Measurements from ENCODE around the gene STK39.

The STK39 gene

GRCh38 chr2:168032091-168032490, 215.3 kb downstream of the STK39 start:
- Histone ChIP-seq H4K8ac (ENCODE audit: low read depth, low read length) (no peak overlapping the region), H3K79me1 (ENCODE audit: low read length) (no peaks in the 10 kb centered on the region), H3K27ac (ENCODE audit: low read depth, low read length) (no peak overlapping the region), H3K23ac (ENCODE audit: low read length) (no peak overlapping the region), H3K4ac (ENCODE audit: low read depth, low read length) (no peak overlapping the region), H3K4me2 (ENCODE audit: low read length) (no peak overlapping the region), H3K4me3 (ENCODE audit: low read length) (no peak overlapping the region), H3K18ac (ENCODE audit: low read length) (no peak overlapping the region), H3K79me2 (ENCODE audit: control insufficient read depth, insufficient read depth, low read length) (no peaks in the 10 kb centered on the region), H4K5ac (ENCODE audit: low read length) (no peak overlapping the region), H2AK5ac (ENCODE audit: low read length) (no peak overlapping the region), H3K4me1 (ENCODE audit: control insufficient read depth, low read depth, low read length) (no peaks in the 10 kb centered on the region), H3K9ac (ENCODE audit: low read length) (no peak overlapping the region), H3K36me3 (ENCODE audit: control insufficient read depth, insufficient read depth, low read length) (no peaks in the 10 kb centered on the region), H3K56ac (ENCODE audit: low read length) (no peak overlapping the region), H3K27me3 (ENCODE audit: insufficient read depth, low read length, poor library complexity) (no peaks in the 10 kb centered on the region), H2BK120ac (ENCODE audit: low read depth, low read length) (no peak overlapping the region), H2BK5ac (ENCODE audit: low read length) (no peak overlapping the region), H2BK15ac (replicated peaks; ENCODE audit: low read depth) (no peak overlapping the region)
- no peak for DNase-seq
- no CpG with 5 or more reads among the region's 3 CpGs for WGBS (ENCODE audit: extremely low coverage, insufficient coverage, low lambda C conversion rate)

GRCh38 chr2:168030862-168031624, 216.4 kb downstream of the STK39 start:
- Histone ChIP-seq H3K56ac (ENCODE audit: low read length) (no peak overlapping the region), H4K8ac (ENCODE audit: low read depth, low read length) (no peak overlapping the region), H3K4ac (ENCODE audit: low read depth, low read length) (no peak overlapping the region), H2BK5ac (ENCODE audit: low read length) (no peak overlapping the region), H3K4me1 (ENCODE audit: control insufficient read depth, low read depth, low read length) (no peaks in the 10 kb centered on the region), H3K4me3 (ENCODE audit: low read length) (no peak overlapping the region), H2BK120ac (ENCODE audit: low read depth, low read length) (no peak overlapping the region), H3K27me3 (ENCODE audit: insufficient read depth, low read length, poor library complexity) (no peaks in the 10 kb centered on the region), H2AK5ac (ENCODE audit: low read length) (no peak overlapping the region), H2BK15ac (replicated peaks; ENCODE audit: low read depth) (no peak overlapping the region), H3K36me3 (ENCODE audit: control insufficient read depth, insufficient read depth, low read length) (no peaks in the 10 kb centered on the region), H3K79me1 (ENCODE audit: low read length) (no peaks in the 10 kb centered on the region), H4K5ac (ENCODE audit: low read length) (no peak overlapping the region), H3K27ac (ENCODE audit: low read depth, low read length) (no peak overlapping the region), H3K23ac (ENCODE audit: low read length) (no peak overlapping the region), H3K9ac (ENCODE audit: low read length) (no peak overlapping the region), H3K79me2 (ENCODE audit: control insufficient read depth, insufficient read depth, low read length) (no peaks in the 10 kb centered on the region), H3K18ac (ENCODE audit: low read length) (no peak overlapping the region), H3K4me2 (ENCODE audit: low read length) (no peak overlapping the region)
- no CpG with 5 or more reads among the region's 5 CpGs for WGBS (ENCODE audit: extremely low coverage, insufficient coverage, low lambda C conversion rate)
- DNase-seq, result no peak

- DNase-seq, result no peak
- no peak overlapping the region for H3K18ac ChIP-seq (ENCODE audit: low read length)
- no peak overlapping the region for H2BK5ac ChIP-seq (ENCODE audit: low read length)
- no peak overlapping the region for H2BK15ac ChIP-seq (replicated peaks; ENCODE audit: low read depth)
- H3K27ac ChIP-seq (ENCODE audit: low read depth, low read length), result no peak overlapping the region
- no peak overlapping the region for H3K9ac ChIP-seq (ENCODE audit: low read length)
- no peaks in the 10 kb centered on the region for H3K79me1 ChIP-seq (ENCODE audit: low read length)
- H3K23ac ChIP-seq (ENCODE audit: low read length), result no peak overlapping the region
- H3K4ac ChIP-seq (ENCODE audit: low read depth, low read length), result no peak overlapping the region
- H3K79me2 ChIP-seq (ENCODE audit: control insufficient read depth, insufficient read depth, low read length), result no peaks in the 10 kb centered on the region
- H3K4me1 ChIP-seq (ENCODE audit: control insufficient read depth, low read depth, low read length), result no peaks in the 10 kb centered on the region
- no peaks in the 10 kb centered on the region for H3K36me3 ChIP-seq (ENCODE audit: control insufficient read depth, insufficient read depth, low read length)
- WGBS (ENCODE audit: extremely low coverage, insufficient coverage, low lambda C conversion rate), result no CpG with 5 or more reads among the region's 1 CpG
- no peak overlapping the region for H2BK120ac ChIP-seq (ENCODE audit: low read depth, low read length)
- H4K5ac ChIP-seq (ENCODE audit: low read length), result no peak overlapping the region
- H3K4me3 ChIP-seq (ENCODE audit: low read length), result no peak overlapping the region
- H3K4me2 ChIP-seq (ENCODE audit: low read length), result no peak overlapping the region
- H3K27me3 ChIP-seq (ENCODE audit: insufficient read depth, low read length, poor library complexity), result no peaks in the 10 kb centered on the region
- no peak overlapping the region for H3K56ac ChIP-seq (ENCODE audit: low read length)
- no peak overlapping the region for H4K8ac ChIP-seq (ENCODE audit: low read depth, low read length)
- no peak overlapping the region for H2AK5ac ChIP-seq (ENCODE audit: low read length)
Observed at GRCh38 chr2:168029071-168029470, 218.3 kb downstream of the STK39 start.

- Histone ChIP-seq H3K23ac (ENCODE audit: low read length) (no peak overlapping the region), H2BK15ac (replicated peaks; ENCODE audit: low read depth) (no peak overlapping the region), H4K8ac (ENCODE audit: low read depth, low read length) (no peak overlapping the region), H3K4me3 (ENCODE audit: low read length) (no peak overlapping the region), H3K27ac (ENCODE audit: low read depth, low read length) (no peak overlapping the region), H3K9ac (ENCODE audit: low read length) (no peak overlapping the region), H3K4me2 (ENCODE audit: low read length) (no peak overlapping the region), H3K4ac (ENCODE audit: low read depth, low read length) (no peak overlapping the region), H3K36me3 (ENCODE audit: control insufficient read depth, insufficient read depth, low read length) (no peaks in the 10 kb centered on the region), H2BK5ac (ENCODE audit: low read length) (no peak overlapping the region), H4K5ac (ENCODE audit: low read length) (no peak overlapping the region), H3K18ac (ENCODE audit: low read length) (no peak overlapping the region), H3K56ac (ENCODE audit: low read length) (no peak overlapping the region), H2AK5ac (ENCODE audit: low read length) (no peak overlapping the region), H3K79me1 (ENCODE audit: low read length) (no peaks in the 10 kb centered on the region), H3K4me1 (ENCODE audit: control insufficient read depth, low read depth, low read length) (no peaks in the 10 kb centered on the region), H2BK120ac (ENCODE audit: low read depth, low read length) (no peak overlapping the region), H3K79me2 (ENCODE audit: control insufficient read depth, insufficient read depth, low read length) (no peaks in the 10 kb centered on the region), H3K27me3 (ENCODE audit: insufficient read depth, low read length, poor library complexity) (no peaks in the 10 kb centered on the region)
- no peak for DNase-seq
Observed at GRCh38 chr2:168028362-168028761, 219.0 kb downstream of the STK39 start.

- no peak overlapping the region for H3K56ac ChIP-seq (ENCODE audit: low read length)
- no peak overlapping the region for H3K27ac ChIP-seq (ENCODE audit: low read depth, low read length)
- no peak for DNase-seq
- no peaks in the 10 kb centered on the region for H3K27me3 ChIP-seq (ENCODE audit: insufficient read depth, low read length, poor library complexity)
- no peak overlapping the region for H2BK120ac ChIP-seq (ENCODE audit: low read depth, low read length)
- no peak overlapping the region for H2BK15ac ChIP-seq (replicated peaks; ENCODE audit: low read depth)
- H3K4ac ChIP-seq (ENCODE audit: low read depth, low read length), result no peak overlapping the region
- H3K79me2 ChIP-seq (ENCODE audit: control insufficient read depth, insufficient read depth, low read length), result no peaks in the 10 kb centered on the region
- no peaks in the 10 kb centered on the region for H3K4me1 ChIP-seq (ENCODE audit: control insufficient read depth, low read depth, low read length)
- H2BK5ac ChIP-seq (ENCODE audit: low read length), result no peak overlapping the region
- H4K8ac ChIP-seq (ENCODE audit: low read depth, low read length), result no peak overlapping the region
- H3K4me2 ChIP-seq (ENCODE audit: low read length), result no peak overlapping the region
- no peaks in the 10 kb centered on the region for H3K36me3 ChIP-seq (ENCODE audit: control insufficient read depth, insufficient read depth, low read length)
- H3K23ac ChIP-seq (ENCODE audit: low read length), result no peak overlapping the region
- no peak overlapping the region for H3K18ac ChIP-seq (ENCODE audit: low read length)
- no CpG with 5 or more reads among the region's 11 CpGs for WGBS (ENCODE audit: extremely low coverage, insufficient coverage, low lambda C conversion rate)
- H2AK5ac ChIP-seq (ENCODE audit: low read length), result no peak overlapping the region
- H3K4me3 ChIP-seq (ENCODE audit: low read length), result no peak overlapping the region
- H3K9ac ChIP-seq (ENCODE audit: low read length), result no peak overlapping the region
- no peaks in the 10 kb centered on the region for H3K79me1 ChIP-seq (ENCODE audit: low read length)
- H4K5ac ChIP-seq (ENCODE audit: low read length), result no peak overlapping the region
Observed at GRCh38 chr2:168025487-168026202, 221.8 kb downstream of the STK39 start.
